H1 (cell line): ENCODE measurements around the gene ACVR1. TPM values are rescaled to one million over a fixed set of nuclear protein-coding genes. Genes with fewer than 3 reads are reported as not detected.

Source experiments
- CTCF ChIA-PET: fragments of 300-600 bp; sonication (Branson Sonifier 250); formaldehyde crosslinking; loops from one replicate; lab custom pipeline; 2021; ENCODE audit not compliant: partially characterized antibody; lab: Charles Lee
- POLR2A ChIA-PET: fragments of 300-600 bp; sonication (Branson Sonifier 250); formaldehyde crosslinking; loops from one replicate; lab custom pipeline; 2021; ENCODE audit warnings: inconsistent platforms; ENCODE audit not compliant: partially characterized antibody; lab: Charles Lee
- DNase-seq, 2 experiments: peaks; one replicate each; pipeline versions ENCODE4 v3.0.0 to v3.0.0-alpha.2; 2010 to 2022; ENCODE audit warnings: low spot score in 2 of 2, low read depth in 1 of 2, mixed read lengths in 1 of 2
- FAIRE-seq: peaks from 2 replicates; lab custom pipeline; 2011; peaks lifted over from hg19 to GRCh38; lab: Jason Lieb, UNC
- H2AFZ ChIP-seq: 2 replicates; pipeline ENCODE4 v1.8.1; 2012; ENCODE audit warnings: low read length, inconsistent platforms
- H2AK5ac ChIP-seq: 2 replicates; pipeline ENCODE4 v1.6.1; 2013; ENCODE audit warnings: low read depth, low read length
- H2BK120ac ChIP-seq: replicated peaks from 2 replicates; pipeline ENCODE3; 2013; ENCODE audit warnings: low read depth, low read length, inconsistent platforms
- H2BK12ac ChIP-seq: 2 replicates; pipeline ENCODE4 v1.6.1; 2013; ENCODE audit warnings: low read depth, low read length
- H2BK15ac ChIP-seq: 2 replicates; pipeline ENCODE4 v1.6.1; 2013; ENCODE audit warnings: low read length
- H2BK20ac ChIP-seq: 2 replicates; pipeline ENCODE4 v1.6.1; 2013; ENCODE audit warnings: low read length
- H2BK5ac ChIP-seq: 2 replicates; pipeline ENCODE4 v1.6.1; 2013; ENCODE audit warnings: low read depth, low read length
- H3K14ac ChIP-seq: 2 replicates; pipeline ENCODE4 v1.6.1; 2013; ENCODE audit warnings: inconsistent platforms; ENCODE audit not compliant: insufficient read length
- H3K18ac ChIP-seq: 2 replicates; pipeline ENCODE4 v1.6.1; 2013; ENCODE audit warnings: low read length; ENCODE audit errors: extremely low read depth
- H3K23ac ChIP-seq: 2 replicates; pipeline ENCODE4 v1.6.1; 2013; ENCODE audit warnings: inconsistent platforms; ENCODE audit not compliant: insufficient read length
- H3K23me2 ChIP-seq: 2 replicates; pipeline ENCODE4 v1.6.1; 2013; ENCODE audit warnings: low read depth, low read length
- H3K27ac ChIP-seq: 2 replicates; pipeline ENCODE4 v1.6.1; 2011; ENCODE audit warnings: low read depth, low read length, inconsistent platforms
- H3K27me3 ChIP-seq, 4 experiments: replicated peaks in 1 of 4; 1 replicate in 1 of 4; 2 replicates in 3 of 4; pipeline versions ENCODE4 v1.6.1 to v1.8.1; 2011 to 2013; ENCODE audit warnings: low read length in 3 of 4, mild to moderate bottlenecking in 3 of 4, inconsistent platforms in 2 of 4, mixed read lengths in 2 of 4, moderate library complexity in 1 of 4; ENCODE audit not compliant: control insufficient read depth in 3 of 4, insufficient read depth in 3 of 4; ENCODE audit errors: extremely low read depth in 1 of 4
- H3K36me3 ChIP-seq, 4 experiments: 2 replicates each; pipeline versions ENCODE4 v1.6.1 to v1.8.1; 2011 to 2013; ENCODE audit warnings: mild to moderate bottlenecking in 4 of 4, low read length in 3 of 4, moderate library complexity in 2 of 4, control low read depth in 1 of 4, inconsistent platforms in 1 of 4; ENCODE audit not compliant: insufficient read depth in 4 of 4, control insufficient read depth in 2 of 4
- H3K4ac ChIP-seq: replicated peaks from 2 replicates; pipeline ENCODE3; 2013; ENCODE audit warnings: low read length, low read depth, mixed read lengths, inconsistent platforms; ENCODE audit not compliant: insufficient read length
- H3K4me1 ChIP-seq, 4 experiments: replicated peaks in 1 of 4; 1 replicate in 1 of 4; 2 replicates in 3 of 4; pipeline versions ENCODE4 v1.6.1 to v1.8.1; 2011 to 2013; ENCODE audit warnings: low read length in 3 of 4, inconsistent platforms in 2 of 4, mixed read lengths in 1 of 4; ENCODE audit not compliant: insufficient read depth in 4 of 4, control insufficient read depth in 3 of 4
- H3K4me2 ChIP-seq, 2 experiments: 2 replicates each; pipeline versions ENCODE4 v1.6.1 to v1.8.1; 2011 to 2013; ENCODE audit warnings: low read depth in 2 of 2, low read length in 2 of 2, control low read depth in 1 of 2, inconsistent platforms in 1 of 2, mild to moderate bottlenecking in 1 of 2; ENCODE audit not compliant: insufficient read depth in 1 of 2
- H3K4me3 ChIP-seq, 4 experiments: fragments of 200-600, 300-600 bp in 1 of 4; sonication (generic), shearing (Covaris generic), sonication (Bioruptor Twin) in 1 of 4; 2 replicates each; pipeline versions ENCODE4 v1.5.1 to v1.8.1; 2011 to 2016; ENCODE audit warnings: low read length in 4 of 4, low read depth in 3 of 4, control low read depth in 2 of 4, inconsistent platforms in 2 of 4, mild to moderate bottlenecking in 2 of 4, mixed read lengths in 1 of 4, moderate library complexity in 1 of 4; ENCODE audit not compliant: insufficient read depth in 2 of 4; ENCODE audit errors: extremely low read depth in 1 of 4
- H3K56ac ChIP-seq: replicated peaks from 2 replicates; pipeline ENCODE3; 2013; ENCODE audit warnings: low read depth, mild to moderate bottlenecking, mixed read lengths, low read length, inconsistent platforms; ENCODE audit not compliant: insufficient read length
- H3K79me1 ChIP-seq: 2 replicates; pipeline ENCODE4 v1.6.1; 2013; ENCODE audit warnings: low read depth, low read length, control low read depth
- H3K79me2 ChIP-seq, 2 experiments: 2 replicates each; pipeline versions ENCODE4 v1.6.1 to v1.8.1; 2012 to 2013; ENCODE audit warnings: low read length in 2 of 2, mild to moderate bottlenecking in 2 of 2, inconsistent platforms in 1 of 2; ENCODE audit not compliant: insufficient read depth in 2 of 2, control insufficient read depth in 1 of 2
- H3K9ac ChIP-seq, 4 experiments: replicated peaks in 1 of 4; 1 replicate in 1 of 4; 2 replicates in 3 of 4; pipeline versions ENCODE4 v1.6.1 to v1.8.1; 2011 to 2013; ENCODE audit warnings: low read depth in 3 of 4, low read length in 3 of 4, control low read depth in 2 of 4, mild to moderate bottlenecking in 2 of 4, moderate library complexity in 2 of 4, inconsistent platforms in 1 of 4; ENCODE audit errors: extremely low read depth in 1 of 4
- H3K9me3 ChIP-seq, 2 experiments: 2 replicates each; pipeline versions ENCODE4 v1.6.1 to v1.8.1; 2012 to 2013; ENCODE audit warnings: mild to moderate bottlenecking in 2 of 2, moderate library complexity in 2 of 2, control low read depth in 1 of 2, inconsistent platforms in 1 of 2, low read depth in 1 of 2, low read length in 1 of 2, mixed read lengths in 1 of 2; ENCODE audit not compliant: insufficient read depth in 2 of 2
- H4K20me1 ChIP-seq, 2 experiments: replicated peaks in 1 of 2; 2 replicates each; pipeline versions ENCODE3 to v1.8.1; 2011 to 2013; ENCODE audit warnings: inconsistent platforms in 2 of 2, low read length in 2 of 2, mild to moderate bottlenecking in 1 of 2; ENCODE audit not compliant: insufficient read depth in 2 of 2, control insufficient read depth in 1 of 2
- H4K5ac ChIP-seq: 2 replicates; pipeline ENCODE4 v1.6.1; 2013; ENCODE audit warnings: low read length, low read depth, mixed read lengths, inconsistent platforms; ENCODE audit not compliant: insufficient read length
- H4K8ac ChIP-seq: 2 replicates; pipeline ENCODE4 v1.8.0; 2013; ENCODE audit warnings: mild to moderate bottlenecking, moderate library complexity, low read length, inconsistent platforms; ENCODE audit not compliant: insufficient read depth; ENCODE audit errors: extremely low read depth
- H4K91ac ChIP-seq: replicated peaks from 2 replicates; pipeline ENCODE3; 2013; ENCODE audit warnings: low read length, mixed read lengths, inconsistent platforms; ENCODE audit not compliant: insufficient read length
- CHD2 ChIP-seq: IDR thresholded peaks from 2 replicates; pipeline ENCODE4 v1.6.1; 2012; ENCODE audit warnings: low read length, improper control_type of control experiment
- WGBS, 2 experiments: shearing (Covaris generic) in 1 of 2; methylation state at CpG; one replicate each; pipeline versions ENCODE4 v1.1.6 to v1.1.7; 2013 to 2015; ENCODE audit warnings: low lambda C conversion rate in 2 of 2, mixed read lengths in 2 of 2, inconsistent platforms in 1 of 2, low coverage in 1 of 2, missing lambda C conversion rate in 1 of 2; ENCODE audit not compliant: insufficient replicate concordance in 2 of 2, insufficient coverage in 1 of 2, insufficient read length in 1 of 2; ENCODE audit errors: extremely low coverage in 1 of 2, missing lambda C conversion rate in 1 of 2; 5-methylcytosine and 5-hydroxymethylcytosine counted together
- polyA plus RNA-seq, 7 experiments: library from polyadenylated mRNA; depleted of rRNA in 3 of 7; stranded (reverse) in 5 of 7; unstranded in 2 of 7; fragments of >200 nt in 5 of 7; fragments of 200-250 nt in 2 of 7; gene quantifications; 1 replicate in 5 of 7; 2 replicates in 1 of 7; 4 replicates in 1 of 7; pipeline versions ENCODE4 v1.2.1 to v1.2.3, GENCODE V29; 2011 to 2013; ENCODE audit warnings: missing spikeins in 2 of 7, mixed read lengths in 2 of 7
- total RNA-seq: library from RNA; stranded (reverse); fragmentation: NEBNext Ultra II Directional; extraction: Animal tissue kit (Norgen Biotek cat#: 25700); gene quantifications from 2 replicates; pipeline ENCODE4 v1.2.1, GENCODE V29; 2021

ACVR1 gene
- total and polyA plus RNA-seq, 2 of the 8 experiments (the other 6 are each of a cell fraction or from before 2014, with no cell fraction given), result 8.5 to 17.7 TPM

DNA sequence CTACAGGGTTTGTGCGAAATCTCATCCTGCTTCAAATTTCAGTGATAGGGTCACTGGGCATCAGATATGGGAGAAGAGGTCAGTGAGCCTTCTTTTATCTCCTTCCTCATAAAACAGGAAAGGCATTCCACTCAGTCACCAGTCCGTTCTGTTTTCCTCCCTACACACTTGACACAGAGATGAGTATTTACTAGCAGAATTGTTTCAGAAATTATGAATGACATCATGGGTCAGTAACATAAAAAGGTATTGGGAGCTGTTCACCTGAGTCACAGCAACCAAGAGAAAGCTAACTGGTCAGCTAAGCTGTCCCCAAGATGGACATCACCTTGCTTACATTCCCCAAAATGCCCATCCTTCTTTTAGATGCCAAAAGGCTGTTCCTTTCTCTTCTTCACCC lies 96.3 kb downstream of the ACVR1 start:
- Histone ChIP-seq H3K79me1 (no peaks in the 10 kb centered on the region), H4K8ac (no peak overlapping the region), H3K79me2 (no peaks in the 10 kb centered on the region), H3K14ac (no peak overlapping the region), H4K91ac (no peak overlapping the region), H2BK15ac (no peak overlapping the region), H3K27me3 (no peaks in the 10 kb centered on the region), H2BK120ac (no peak overlapping the region), H3K56ac (no peak overlapping the region), H4K5ac (no peak overlapping the region), H2AK5ac (no peak overlapping the region), H2BK12ac (no peak overlapping the region), H4K20me1 (no peaks in the 10 kb centered on the region), H3K23ac (no peak overlapping the region)
- FAIRE-seq, result no peak
- POLR2A ChIA-PET, result no interaction called here
- TF ChIP-seq CHD2, result no peak
- TF ChIP-seq, all 59 proteins: peak for 0
- Histone ChIP-seq H2BK20ac (no peak overlapping the region), H3K23me2 (no peaks in the 10 kb centered on the region), H3K36me3 (peaks cover 0 to 8% (median under 1%) of the 10 kb centered on the region in 4 experiments; a peak in 2 of 8 replicates), H2AFZ (no peak overlapping the region), H2BK5ac (no peak overlapping the region), H3K4ac (no peak overlapping the region), H3K27ac (no peak overlapping the region), H3K4me2 (no peak overlapping the region), H3K9ac (no peak overlapping the region), H3K18ac (no peak overlapping the region), H3K9me3 (no peaks in the 10 kb centered on the region), H3K4me1 (peaks cover 0 to 9% (median 4%) of the 10 kb centered on the region in 4 experiments; a peak in 3 of 7 replicates), H3K4me3 (no peak overlapping the region)
- no peak for DNase-seq
- CTCF ChIA-PET, result interaction anchor here (0.7 to 3.9 kb wide), 10 partner anchors 10 to 235 kb away, joined by 3 to 28 read pairs (median 6); no protein-coding TSS in a partner anchor
- WGBS, 2 experiments, result 57% methylated on average over 2 of the region's 2 CpGs; no CpG with 5 or more reads in 1 of the 2 experiments
